ENCODE data around the gene SLK. TPM values are rescaled to one million over a fixed set of nuclear protein-coding genes. Genes with fewer than 3 reads are reported as not detected.
A peak's percentile ranks its signal among the peaks of the same experiment; 100 is the strongest.

Gene SLK
- total and polyA plus RNA-seq, 2 experiments from 2014 or later: 13.8 to 43.6 TPM

DNA sequence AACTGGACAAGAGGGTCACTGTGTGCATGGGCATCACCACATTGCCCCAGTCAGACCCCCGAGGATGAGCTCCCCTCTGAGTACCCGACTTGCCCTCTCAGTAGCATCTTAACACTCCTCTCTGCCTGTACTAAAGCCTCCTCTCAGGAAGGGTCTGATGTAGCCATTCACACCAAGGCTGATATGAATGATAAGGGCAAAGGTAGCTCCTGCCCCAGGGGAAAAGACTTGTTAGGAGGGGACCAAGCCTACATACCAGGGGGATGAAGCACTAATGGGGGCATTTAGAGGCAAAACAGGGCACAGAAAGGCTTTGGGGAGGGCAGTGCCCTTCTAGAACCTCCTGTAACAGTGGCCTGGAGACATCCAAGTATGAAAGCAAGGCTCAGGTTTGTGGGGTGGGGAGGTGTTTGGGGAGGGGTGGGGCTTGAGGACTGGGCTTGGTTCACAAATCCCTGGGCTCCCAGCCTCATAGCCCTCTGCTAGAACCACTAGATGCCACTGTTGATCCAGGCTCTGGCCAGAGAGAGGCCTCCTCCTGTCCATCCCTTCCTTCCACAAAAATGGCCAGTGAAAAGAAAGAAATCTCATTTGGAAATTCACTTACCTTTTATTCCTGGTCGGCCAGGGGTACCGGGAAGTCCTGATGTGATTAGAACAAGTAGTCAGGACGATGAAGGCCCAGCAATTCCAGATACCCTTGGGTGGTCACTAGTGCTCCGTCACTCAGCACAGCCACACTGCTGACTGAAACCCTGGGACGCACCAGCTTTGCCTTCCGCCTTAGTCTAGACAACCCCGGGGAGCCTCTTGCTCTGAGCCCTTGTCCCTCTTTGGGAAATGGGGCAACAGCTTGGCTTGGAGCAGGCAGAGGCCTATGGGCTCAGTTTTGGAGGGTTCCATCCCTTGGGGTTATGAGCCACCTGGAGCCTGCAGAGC is 78.5 kb downstream of the SLK start:
- 62% methylated on average over 9 of the region's 9 CpGs for WGBS (ENCODE audit: low lambda C conversion rate, missing lambda C conversion rate)

DNA sequence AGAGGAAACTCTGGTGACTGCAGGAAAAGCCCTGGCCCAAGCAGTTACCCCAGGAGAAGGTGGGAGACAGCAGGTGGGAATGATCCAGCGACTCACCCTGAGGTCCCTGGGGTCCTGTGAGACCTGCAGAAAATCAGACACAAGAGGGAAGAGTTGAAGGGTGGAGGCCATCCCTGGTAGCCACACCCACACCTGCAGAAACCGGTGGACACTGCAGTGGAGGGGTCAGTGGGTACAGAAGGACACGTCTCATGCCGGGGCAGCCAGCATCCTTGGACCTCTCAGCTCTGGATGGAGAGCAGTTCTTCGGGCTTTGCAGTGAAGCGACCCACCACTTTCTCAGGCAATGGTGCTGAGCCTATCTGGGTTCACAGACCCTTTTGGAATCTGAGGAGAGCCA is 79.7 kb downstream of the SLK start:
- Histone ChIP-seq H3K4me1 (ENCODE audit: insufficient read depth) (no peaks in the 10 kb centered on the region), H3K4me3 (no peak overlapping the region), H3K9me2 (replicated peaks; ENCODE audit: insufficient read depth) (no peaks in the 10 kb centered on the region), H3K36me3 (replicated peaks; ENCODE audit: insufficient read depth, low read depth) (no peaks in the 10 kb centered on the region), H3K9me3 (ENCODE audit: low read depth) (no peaks in the 10 kb centered on the region), H4K20me1 (ENCODE audit: insufficient read depth, poor library complexity, severe bottlenecking) (no peaks in the 10 kb centered on the region), H3K27me3 (no peaks in the 10 kb centered on the region), H3K27ac (no peak overlapping the region), H2AFZ (no peak overlapping the region), H3K79me2 (no peaks in the 10 kb centered on the region), H3K4me2 (no peak overlapping the region)
- 93% methylated on average over 6 of the region's 6 CpGs for WGBS (ENCODE audit: low lambda C conversion rate, missing lambda C conversion rate)
- no peak for TF ChIP-seq EZH2phosphoT487 (IDR thresholded peaks at IDR 0.05; ENCODE audit: low read depth, severe bottlenecking, unreplicated experiment)
- TF ChIP-seq, protein P1, sequence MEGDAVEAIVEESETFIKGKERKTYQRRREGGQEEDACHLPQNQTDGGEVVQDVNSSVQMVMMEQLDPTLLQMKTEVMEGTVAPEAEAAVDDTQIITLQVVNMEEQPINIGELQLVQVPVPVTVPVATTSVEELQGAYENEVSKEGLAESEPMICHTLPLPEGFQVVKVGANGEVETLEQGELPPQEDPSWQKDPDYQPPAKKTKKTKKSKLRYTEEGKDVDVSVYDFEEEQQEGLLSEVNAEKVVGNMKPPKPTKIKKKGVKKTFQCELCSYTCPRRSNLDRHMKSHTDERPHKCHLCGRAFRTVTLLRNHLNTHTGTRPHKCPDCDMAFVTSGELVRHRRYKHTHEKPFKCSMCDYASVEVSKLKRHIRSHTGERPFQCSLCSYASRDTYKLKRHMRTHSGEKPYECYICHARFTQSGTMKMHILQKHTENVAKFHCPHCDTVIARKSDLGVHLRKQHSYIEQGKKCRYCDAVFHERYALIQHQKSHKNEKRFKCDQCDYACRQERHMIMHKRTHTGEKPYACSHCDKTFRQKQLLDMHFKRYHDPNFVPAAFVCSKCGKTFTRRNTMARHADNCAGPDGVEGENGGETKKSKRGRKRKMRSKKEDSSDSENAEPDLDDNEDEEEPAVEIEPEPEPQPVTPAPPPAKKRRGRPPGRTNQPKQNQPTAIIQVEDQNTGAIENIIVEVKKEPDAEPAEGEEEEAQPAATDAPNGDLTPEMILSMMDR (IDR thresholded peaks at IDR 0.05; ENCODE audit: poor library complexity): no peak
- no peak for DNase-seq (ENCODE audit: low spot score)

More for the DNA sequence above, 78.5 kb downstream of the SLK start:
- H2AFZ ChIP-seq: no peak overlapping the region
- no peaks in the 10 kb centered on the region for H3K4me1 ChIP-seq (ENCODE audit: insufficient read depth)
- no peaks in the 10 kb centered on the region for H3K9me2 ChIP-seq (replicated peaks; ENCODE audit: insufficient read depth)
- no peaks in the 10 kb centered on the region for H4K20me1 ChIP-seq (ENCODE audit: insufficient read depth, poor library complexity, severe bottlenecking)
- TF ChIP-seq EZH2phosphoT487 (IDR thresholded peaks at IDR 0.05; ENCODE audit: low read depth, severe bottlenecking, unreplicated experiment): no peak
- TF ChIP-seq, protein P1 (IDR thresholded peaks at IDR 0.05; ENCODE audit: poor library complexity): peak; percentile 68
- no peak overlapping the region for H3K4me3 ChIP-seq
- H3K79me2 ChIP-seq: no peaks in the 10 kb centered on the region
- H3K9me3 ChIP-seq (ENCODE audit: low read depth): no peaks in the 10 kb centered on the region
- DNase-seq (ENCODE audit: low spot score): peak; percentile 79
- no peak overlapping the region for H3K4me2 ChIP-seq
- H3K36me3 ChIP-seq (replicated peaks; ENCODE audit: insufficient read depth, low read depth): no peaks in the 10 kb centered on the region
- no peaks in the 10 kb centered on the region for H3K27me3 ChIP-seq
- H3K27ac ChIP-seq: no peak overlapping the region

DNA sequence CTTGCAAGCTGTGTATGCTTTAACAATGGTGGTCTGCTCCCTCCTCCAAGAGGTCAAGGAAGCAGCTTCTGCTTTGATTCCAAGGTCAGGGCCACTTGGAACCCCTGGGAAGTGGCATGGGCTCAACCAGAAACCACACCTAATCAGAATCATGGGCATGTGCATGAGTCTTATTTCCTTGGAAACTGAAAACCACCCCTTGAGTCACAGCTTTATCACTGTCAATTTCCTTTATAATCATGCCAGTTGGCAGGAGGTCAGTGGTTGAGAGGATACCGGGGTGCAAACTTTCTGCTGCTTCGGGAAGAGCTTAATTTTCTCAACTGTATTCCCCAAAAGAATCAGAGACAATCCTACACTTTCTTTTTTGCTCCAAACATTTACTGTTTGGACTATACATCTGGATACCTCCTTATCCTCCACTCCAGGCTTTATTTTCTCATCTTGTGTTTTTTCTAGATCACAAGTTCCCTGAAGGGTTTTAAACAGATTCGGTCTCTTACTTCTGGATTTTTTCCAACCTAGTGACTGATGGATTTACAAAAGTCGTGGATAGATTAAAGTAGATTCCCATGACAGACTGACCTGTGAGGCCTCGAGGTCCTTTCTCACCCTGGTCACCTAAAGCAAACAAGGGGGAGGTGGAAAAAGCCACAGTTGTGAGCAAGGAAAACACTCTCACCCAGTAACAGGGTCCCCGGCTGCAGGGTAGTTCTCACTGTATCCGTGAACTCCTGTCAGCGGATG is 82.7 kb downstream of the SLK start:
- Histone ChIP-seq H3K4me1 (ENCODE audit: insufficient read depth) (peaks cover 6% of the 10 kb centered on the region), H3K9me3 (ENCODE audit: low read depth) (no peaks in the 10 kb centered on the region), H3K79me2 (no peaks in the 10 kb centered on the region), H3K4me3 (no peak overlapping the region), H2AFZ (no peak overlapping the region), H3K27ac (no peak overlapping the region), H3K27me3 (no peaks in the 10 kb centered on the region), H3K4me2 (no peak overlapping the region), H4K20me1 (ENCODE audit: insufficient read depth, poor library complexity, severe bottlenecking) (no peaks in the 10 kb centered on the region), H3K9me2 (replicated peaks; ENCODE audit: insufficient read depth) (no peaks in the 10 kb centered on the region), H3K36me3 (replicated peaks; ENCODE audit: insufficient read depth, low read depth) (no peaks in the 10 kb centered on the region)
- no peak for DNase-seq (ENCODE audit: low spot score)
- no peak for TF ChIP-seq EZH2 (IDR thresholded peaks at IDR 0.05; ENCODE audit: borderline replicate concordance)
- TF ChIP-seq, protein P1 (IDR thresholded peaks at IDR 0.05; ENCODE audit: poor library complexity): no peak
- no peak for TF ChIP-seq EZH2phosphoT487 (IDR thresholded peaks at IDR 0.05; ENCODE audit: low read depth, severe bottlenecking, unreplicated experiment)
- WGBS (ENCODE audit: low lambda C conversion rate, missing lambda C conversion rate): 68% methylated on average over 8 of the region's 8 CpGs
